Heart left ventricle (tissue), 16 donors: ENCODE data around the gene MRPL30. TPM values are rescaled to one million over a fixed set of nuclear protein-coding genes. Genes with fewer than 3 reads are reported as not detected.

Experiments used
- ATAC-seq, 4 donors: fragments of 200-7000 bp; cut with Tn5 transposase; one replicate each; pipeline ENCODE4 v1.9.1; 2020 to 2022; ENCODE audit warnings: moderate library complexity in 4 of 4, mild to moderate bottlenecking in 3 of 4, moderate number of reproducible peaks in 1 of 4
- DNase-seq, 5 donors: peaks; one replicate each; pipeline ENCODE4 v3.0.0-alpha.2; 2020
- H3K27ac ChIP-seq, 12 donors: fragments of 200-600 bp; sonication (generic) in 4 of 12; one replicate each; pipeline versions ENCODE4 v1.5.0 to v1.8.0; 2016 to 2022; ENCODE audit warnings: mild to moderate bottlenecking in 2 of 12
- H3K27me3 ChIP-seq, 9 donors: fragments of 200-600 bp; sonication (generic) in 2 of 9; one replicate each; pipeline versions ENCODE4 v1.5.1 to v1.8.0; 2016 to 2022; ENCODE audit warnings: mild to moderate bottlenecking in 3 of 9
- H3K36me3 ChIP-seq, 9 donors: fragments of 200-600 bp; sonication (generic) in 2 of 9; one replicate each; pipeline versions ENCODE4 v1.5.0 to v1.8.0; 2018 to 2022; ENCODE audit warnings: mild to moderate bottlenecking in 2 of 9
- H3K4me1 ChIP-seq, 12 donors: fragments of 200-600 bp; sonication (generic) in 4 of 12; one replicate each; pipeline versions ENCODE4 v1.5.0 to v1.8.0; 2016 to 2022; ENCODE audit warnings: mild to moderate bottlenecking in 3 of 12
- H3K4me3 ChIP-seq, 12 donors: fragments of 200-600 bp; sonication (generic) in 4 of 12; one replicate each; pipeline versions ENCODE4 v1.5.0 to v1.8.0; 2017 to 2022; ENCODE audit warnings: mild to moderate bottlenecking in 9 of 12, moderate library complexity in 4 of 12
- H3K9me3 ChIP-seq, 12 donors: fragments of 200-600 bp; sonication (generic) in 4 of 12; one replicate each; pipeline versions ENCODE4 v1.5.0 to v1.8.0; 2016 to 2022; ENCODE audit warnings: mild to moderate bottlenecking in 1 of 12
- POLR2A ChIP-seq, 2 donors: fragments of 450-650 bp; IDR thresholded peaks; one replicate each; pipeline ENCODE4 v1.6.1; 2017; ENCODE audit warnings: antibody characterized with exemption in 2 of 2, mild to moderate bottlenecking in 2 of 2, moderate library complexity in 2 of 2
- WGBS, 4 donors: extraction: QIAGEN DNeasy Blood & Tissue Kit in 2 of 4; methylation state at CpG; one replicate each; pipeline versions ENCODE4 v1.1.5 to v1.1.7; 2013 to 2018; 5-methylcytosine and 5-hydroxymethylcytosine counted together
- intact Hi-C, 10 donors: fragments of 100-400 bp; cut with DNase I; formaldehyde crosslinking; loops; one replicate each; pipeline versions ENCODE4 v1.11.1 to v1.14.2; 2022
- polyA plus RNA-seq, 2 donors: library from polyadenylated mRNA; stranded (reverse); fragments of 200-250 nt; gene quantifications; one replicate each; pipeline ENCODE4 v1.2.3, GENCODE V29; 2013
- total RNA-seq, 9 donors: library from RNA; depleted of rRNA in 2 of 9; stranded (reverse); fragments of >200 nt in 2 of 9; fragmentation: NEBNext Ultra II Directional in 3 of 9; extraction: Animal tissue kit (Norgen Biotek cat#: 25700) in 3 of 9; gene quantifications; one replicate each; pipeline versions ENCODE4 v1.1.0 to v1.2.4, GENCODE V29; 2016 to 2023
- TF ChIP-seq, protein P1 (sequence below), 12 donors: fragments of 200-600 bp; sonication (generic) in 4 of 12; IDR thresholded peaks; one replicate each; pipeline versions ENCODE4 v1.5.0 to v1.8.0; 2018 to 2022; ENCODE audit warnings: antibody characterized with exemption in 12 of 12, mild to moderate bottlenecking in 5 of 12
- donor health status: ischemic (EF 13 %, LVEDD 7.1; RV severe dilation, severe dysfunction).
- donor health status: healthy with polysubstance abuse.
- donor health status: DM: no; HTN: yes; CAD: no.
- donor health status: DM: no; HTN: no; CAD: no.
- donor health status: ischemic (EF 25% LVEDD 6.9; RV normal size, moderate dysfunction).
- donor health status: ischemic (EF 25% LVEDD 5.7; RV mildly dilated, moderate dysfunction).
- donor health status: healthy.
- donor health status: DM: yes; HTN: yes; CAD: no.
- donor health status: ischemic (EF 35%, LVEDD 5.7; RV mildly dilated, moderate dysfunction).
- donor health status: nonischemic (EF 11% LVEDD 7.7; RV severe dilation, severe dysfunction).
- donor health status: DM: yes; HTN: yes; CAD: no.
- donor health status: PGD.
- donor health status: ischemic (EF 29% LVEDD 5.4; RV normal size, mild dysfunction).
- donor health status: nonischemic (EF 23%, LVEDD 6.1; RV moderate dilation, normal function).

The MRPL30 gene
- total and polyA plus RNA-seq, 11 donors, result 24.9 to 38.3 (median 34.0) TPM

DNA sequence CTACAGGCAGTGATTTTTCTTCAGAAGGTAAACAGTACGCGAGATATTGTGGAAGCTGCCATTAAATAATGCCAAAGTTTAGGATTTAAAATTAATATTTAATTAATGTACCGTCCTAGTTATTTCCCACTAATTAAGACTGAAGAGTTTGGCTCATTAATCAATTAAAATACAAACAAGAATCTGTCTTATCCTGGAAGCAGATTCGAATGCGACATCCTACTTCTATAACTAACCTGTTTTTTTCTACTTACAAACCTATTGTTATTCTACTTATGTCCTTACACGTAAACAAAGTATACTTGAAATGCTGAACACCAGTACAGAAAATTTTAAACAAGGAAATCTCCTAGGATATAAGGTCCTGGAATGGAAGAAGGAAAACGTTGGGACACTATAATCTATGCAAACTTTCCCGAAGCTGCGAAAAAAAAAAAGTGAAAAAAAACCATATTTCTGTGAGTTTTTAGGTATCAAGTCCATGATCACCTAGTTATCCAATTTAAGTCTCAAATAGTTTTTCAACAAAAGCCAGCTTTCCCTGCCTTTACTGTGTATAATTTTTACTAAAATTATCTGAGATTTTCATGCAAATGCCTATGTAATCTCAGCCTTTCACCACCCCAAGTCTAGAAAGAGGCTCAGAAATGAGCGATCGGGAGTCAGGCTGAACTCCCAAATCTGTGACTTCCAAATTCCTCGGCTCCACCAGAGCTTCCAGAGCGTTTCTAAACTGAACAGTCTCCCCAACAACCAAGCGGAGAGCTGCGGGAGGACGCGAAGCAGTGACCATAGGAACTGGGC lies 40.7 kb upstream of the MRPL30 start:
- H3K36me3 ChIP-seq, result no peaks in the 10 kb centered on the region
- no peaks in the 10 kb centered on the region for H3K9me3 ChIP-seq
- ATAC-seq, result no peak
- H3K4me1 ChIP-seq, result peaks cover 0 to 15% (median 4%) of the 10 kb centered on the region in 12 donors
- no peak for DNase-seq
- 27 to 30% (median 28%) methylated on average over 17 of the region's 17 CpGs for WGBS, 4 donors
- H3K27me3 ChIP-seq, result no peaks in the 10 kb centered on the region
- TF ChIP-seq POLR2A (IDR thresholded peaks at IDR 0.05), result no peak
- TF ChIP-seq, protein P1, sequence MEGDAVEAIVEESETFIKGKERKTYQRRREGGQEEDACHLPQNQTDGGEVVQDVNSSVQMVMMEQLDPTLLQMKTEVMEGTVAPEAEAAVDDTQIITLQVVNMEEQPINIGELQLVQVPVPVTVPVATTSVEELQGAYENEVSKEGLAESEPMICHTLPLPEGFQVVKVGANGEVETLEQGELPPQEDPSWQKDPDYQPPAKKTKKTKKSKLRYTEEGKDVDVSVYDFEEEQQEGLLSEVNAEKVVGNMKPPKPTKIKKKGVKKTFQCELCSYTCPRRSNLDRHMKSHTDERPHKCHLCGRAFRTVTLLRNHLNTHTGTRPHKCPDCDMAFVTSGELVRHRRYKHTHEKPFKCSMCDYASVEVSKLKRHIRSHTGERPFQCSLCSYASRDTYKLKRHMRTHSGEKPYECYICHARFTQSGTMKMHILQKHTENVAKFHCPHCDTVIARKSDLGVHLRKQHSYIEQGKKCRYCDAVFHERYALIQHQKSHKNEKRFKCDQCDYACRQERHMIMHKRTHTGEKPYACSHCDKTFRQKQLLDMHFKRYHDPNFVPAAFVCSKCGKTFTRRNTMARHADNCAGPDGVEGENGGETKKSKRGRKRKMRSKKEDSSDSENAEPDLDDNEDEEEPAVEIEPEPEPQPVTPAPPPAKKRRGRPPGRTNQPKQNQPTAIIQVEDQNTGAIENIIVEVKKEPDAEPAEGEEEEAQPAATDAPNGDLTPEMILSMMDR (IDR thresholded peaks at IDR 0.05), result no peak
- H3K27ac ChIP-seq, result peak overlapping the region in 10 of 12 donors; percentile 43 to 88 (median 79)
- intact Hi-C loops, result loop anchor here in 1 of 10 donors (2.0 to 5.0 kb wide), 2 partner anchors 15 to 42 kb away; partner anchors contain the start of genes LIPT1, MITD1, MRPL30 and TSGA10
- peak overlapping the region; percentile 62 to 99 (median 91) for H3K4me3 ChIP-seq

DNA sequence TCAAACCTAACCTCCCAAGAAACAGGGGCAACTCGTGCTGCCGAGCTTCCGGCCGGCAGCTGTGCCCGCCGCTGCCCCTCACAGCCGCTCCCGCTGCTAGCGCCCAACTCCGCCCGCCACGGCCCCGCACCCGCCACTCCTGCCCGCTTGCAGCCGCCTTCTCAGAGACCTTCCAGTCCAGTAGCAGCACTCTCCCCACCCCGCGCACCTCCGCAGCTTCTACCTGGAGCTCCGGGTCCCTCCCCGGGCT lies 40.2 kb upstream of the MRPL30 start:
- Histone ChIP-seq H3K36me3 (no peaks in the 10 kb centered on the region), H3K27ac (peak overlapping the region in 10 of 12 donors; percentile 43 to 88 (median 79)), H3K4me3 (peak overlapping the region; percentile 62 to 99 (median 91)), H3K4me1 (peaks cover 0 to 15% (median 4%) of the 10 kb centered on the region in 12 donors), H3K9me3 (no peaks in the 10 kb centered on the region), H3K27me3 (no peaks in the 10 kb centered on the region)
- intact Hi-C loops, result loop anchor here in 1 of 10 donors (2.0 to 5.0 kb wide), 2 partner anchors 14 to 42 kb away; partner anchors contain the start of genes LIPT1, MITD1, MRPL30 and TSGA10
- ATAC-seq (peak; percentile 36 to 72 (median 64)), DNase-seq (no peak)
- 0 to 2% (median 1%) methylated on average over 5 to 21 of the region's 21 CpGs for WGBS, 4 donors
- TF ChIP-seq, protein P1 (IDR thresholded peaks at IDR 0.05), result no peak
- peak in 1 of 2 donors; percentile 18 for TF ChIP-seq POLR2A (IDR thresholded peaks at IDR 0.05)

DNA sequence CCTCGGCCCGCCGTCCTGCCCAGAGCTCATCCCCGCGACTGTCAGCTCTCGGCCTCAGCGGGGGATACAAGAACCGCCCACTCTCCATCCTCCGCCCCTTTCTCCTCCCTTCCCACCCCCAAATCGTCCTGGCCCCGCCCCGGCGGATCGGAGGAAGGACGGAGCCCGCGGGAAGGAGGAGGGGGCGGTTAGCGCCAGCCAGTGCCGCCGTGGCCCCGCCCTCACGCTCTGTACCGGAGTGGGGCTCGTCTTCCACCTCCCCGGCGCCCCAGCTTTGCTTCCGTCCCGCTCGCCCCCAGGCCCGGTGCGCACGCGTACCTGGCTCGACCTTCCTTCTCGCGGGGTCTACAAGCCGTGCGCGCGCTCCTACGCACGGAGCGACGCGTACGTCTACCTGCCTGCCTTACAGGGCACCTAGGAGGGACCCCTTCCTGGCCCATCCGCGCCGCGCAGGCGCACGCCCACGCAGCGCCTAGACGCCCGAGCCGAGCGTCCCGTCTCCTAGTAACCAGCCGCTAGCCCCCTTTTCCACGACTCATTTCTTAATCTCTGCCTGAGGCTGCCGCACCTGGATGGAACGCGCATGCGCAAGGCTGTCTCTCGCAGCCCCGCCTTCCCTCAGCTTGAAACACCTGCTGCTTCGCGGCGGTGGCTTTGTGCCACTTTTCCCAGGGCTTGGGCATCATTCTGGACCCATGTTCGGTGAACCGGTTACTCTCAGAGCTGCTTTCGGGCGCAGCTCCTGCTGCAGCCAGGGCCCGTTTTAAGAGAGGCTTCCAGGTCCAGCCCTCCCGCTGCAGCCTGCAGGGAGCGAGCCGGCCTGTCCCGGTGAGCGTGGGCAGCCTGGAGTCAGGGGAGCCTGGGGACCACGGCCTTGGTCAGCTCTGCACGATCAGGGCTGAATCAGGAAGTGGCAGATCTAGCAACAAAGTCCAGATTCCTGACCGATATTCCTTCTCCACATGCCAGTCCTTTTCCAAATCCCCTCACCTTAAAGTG lies 39.6 kb upstream of the MRPL30 start, which contains the start of gene C2orf15:
TSS of gene C2orf15 (plus strand) at position 598 of the 999 bp plus-strand sequence. CDS start 8,852 bp downstream, outside the sequence.
- peaks cover 0 to 15% (median 4%) of the 10 kb centered on the region in 12 donors for H3K4me1 ChIP-seq
- peak within 1 kb of the TSS; percentile 62 to 99 (median 91) for H3K4me3 ChIP-seq
- no peaks in the 10 kb centered on the region for H3K36me3 ChIP-seq
- peak; percentile 90 to 96 (median 93) for DNase-seq
- peak within 1 kb of the TSS in 11 of 12 donors; percentile 43 to 88 (median 75) for H3K27ac ChIP-seq
- no peaks in the 10 kb centered on the region for H3K9me3 ChIP-seq
- intact Hi-C loops, result loop anchor here in 1 of 10 donors (2.0 to 5.0 kb wide), 2 partner anchors 13 to 41 kb away; partner anchors contain the start of genes LIPT1, MITD1, MRPL30 and TSGA10
- peak; percentile 96 to 99 (median 98) for ATAC-seq
- 0 to 3% (median 0%) methylated on average over 8 to 84 of the region's 84 CpGs for WGBS, 4 donors
- no peaks in the 10 kb centered on the region for H3K27me3 ChIP-seq
- TF ChIP-seq, protein P1 (IDR thresholded peaks at IDR 0.05), result no peak
- peak in 1 of 2 donors; percentile 97 for TF ChIP-seq POLR2A (IDR thresholded peaks at IDR 0.05)
